Fibroblast of mammary gland (primary cell): ENCODE results near the gene TRIM67.

ENCODE experiments used
- DNase-seq: peaks from one replicate; pipeline ENCODE4 v3.0.0-alpha.2; 2010; ENCODE audit warnings: low read depth
- H3K4me3 ChIP-seq: 2 replicates; pipeline ENCODE4 v1.5.1; 2011; ENCODE audit warnings: low read depth, mild to moderate bottlenecking, low read length, moderate library complexity; ENCODE audit not compliant: control insufficient read depth
- TF ChIP-seq, protein P1 (sequence below): conservative IDR thresholded peaks from 2 replicates; pipeline ENCODE4 v1.5.1; 2011; ENCODE audit warnings: low read depth, low read length, inconsistent platforms; ENCODE audit not compliant: control insufficient read depth, insufficient read depth

Gene TRIM67

DNA sequence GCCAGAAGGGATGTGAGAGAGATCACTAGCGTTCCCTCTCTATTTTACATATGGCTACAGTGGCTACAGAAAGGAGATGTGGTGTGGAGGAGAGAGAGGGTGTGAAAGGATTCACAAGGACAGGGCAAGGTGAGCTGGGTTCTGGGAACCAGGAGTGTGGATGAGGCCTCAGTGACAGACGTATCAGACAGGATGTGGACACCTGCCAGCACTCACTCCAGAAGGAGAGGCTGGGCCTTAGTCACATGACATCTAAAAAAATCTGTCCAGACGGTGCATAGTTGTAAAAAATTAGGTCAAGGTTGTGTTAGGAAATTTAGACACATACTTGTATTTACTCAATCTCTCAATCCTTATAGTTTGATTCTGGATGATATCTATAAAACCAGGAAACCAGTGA is 10.6 kb downstream of the TRIM67 start:
- no peak overlapping the region for H3K4me3 ChIP-seq
- TF ChIP-seq, protein P1, sequence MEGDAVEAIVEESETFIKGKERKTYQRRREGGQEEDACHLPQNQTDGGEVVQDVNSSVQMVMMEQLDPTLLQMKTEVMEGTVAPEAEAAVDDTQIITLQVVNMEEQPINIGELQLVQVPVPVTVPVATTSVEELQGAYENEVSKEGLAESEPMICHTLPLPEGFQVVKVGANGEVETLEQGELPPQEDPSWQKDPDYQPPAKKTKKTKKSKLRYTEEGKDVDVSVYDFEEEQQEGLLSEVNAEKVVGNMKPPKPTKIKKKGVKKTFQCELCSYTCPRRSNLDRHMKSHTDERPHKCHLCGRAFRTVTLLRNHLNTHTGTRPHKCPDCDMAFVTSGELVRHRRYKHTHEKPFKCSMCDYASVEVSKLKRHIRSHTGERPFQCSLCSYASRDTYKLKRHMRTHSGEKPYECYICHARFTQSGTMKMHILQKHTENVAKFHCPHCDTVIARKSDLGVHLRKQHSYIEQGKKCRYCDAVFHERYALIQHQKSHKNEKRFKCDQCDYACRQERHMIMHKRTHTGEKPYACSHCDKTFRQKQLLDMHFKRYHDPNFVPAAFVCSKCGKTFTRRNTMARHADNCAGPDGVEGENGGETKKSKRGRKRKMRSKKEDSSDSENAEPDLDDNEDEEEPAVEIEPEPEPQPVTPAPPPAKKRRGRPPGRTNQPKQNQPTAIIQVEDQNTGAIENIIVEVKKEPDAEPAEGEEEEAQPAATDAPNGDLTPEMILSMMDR: no peak
- DNase-seq: no peak

GRCh38 chr1:231176421-231176820 is 14.6 kb downstream of the TRIM67 start:
- H3K4me3 ChIP-seq: no peak overlapping the region
- TF ChIP-seq, protein P1: no peak
- DNase-seq: no peak

GRCh38 chr1:231177226-231177625 is 15.4 kb downstream of the TRIM67 start:
- no peak overlapping the region for H3K4me3 ChIP-seq
- TF ChIP-seq, protein P1: no peak
- DNase-seq: no peak

DNA sequence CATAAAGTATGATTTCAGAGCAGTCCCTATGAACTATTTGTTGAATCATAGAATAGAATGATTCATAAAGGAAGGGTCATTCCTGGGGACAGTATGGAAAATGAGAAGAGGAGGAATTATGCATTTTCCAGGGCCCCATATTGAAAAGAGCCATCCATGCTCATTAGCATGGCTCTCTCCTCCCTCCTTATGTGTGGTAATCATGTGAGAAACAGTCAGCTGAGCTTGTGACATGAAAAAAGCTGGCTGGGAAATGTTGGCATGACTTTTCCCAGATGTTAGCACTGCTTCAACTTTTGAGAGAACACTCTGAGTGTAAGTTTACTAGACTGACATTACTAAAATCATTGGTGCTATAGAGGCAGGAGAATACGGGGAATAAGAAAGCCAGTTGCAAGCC is 16.1 kb downstream of the TRIM67 start:
- H3K4me3 ChIP-seq: no peak overlapping the region
- peak; percentile 7 for DNase-seq
- TF ChIP-seq, protein P1: no peak

- no peak for DNase-seq
- H3K4me3 ChIP-seq: no peak overlapping the region
These were observed 17.1 kb downstream of the TRIM67 start for GRCh38 chr1:231178970-231179369.

DNA sequence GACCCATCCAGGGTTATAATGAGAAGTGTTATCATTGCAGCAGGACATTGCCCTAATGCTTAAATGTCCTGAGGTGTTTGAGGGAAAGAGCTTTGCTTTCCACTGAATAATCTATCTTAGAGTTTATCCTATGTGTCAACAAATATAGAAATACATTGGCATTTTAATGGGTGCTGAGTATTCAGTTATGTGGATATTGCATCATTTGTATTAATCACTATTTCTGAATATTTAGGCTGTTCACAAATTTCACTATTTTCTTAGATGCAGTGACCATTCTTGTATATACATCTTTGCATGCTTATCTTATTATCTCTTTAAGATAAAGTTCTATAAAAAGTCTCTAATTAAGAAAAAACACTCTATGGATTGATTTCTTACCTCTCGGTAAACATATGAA is 18.2 kb downstream of the TRIM67 start:
- TF ChIP-seq, protein P1: no peak
- H3K4me3 ChIP-seq: no peak overlapping the region
- no peak for DNase-seq

More at GRCh38 chr1:231178970-231179369, 17.1 kb downstream of the TRIM67 start:
- TF ChIP-seq, protein P1: no peak

DNA sequence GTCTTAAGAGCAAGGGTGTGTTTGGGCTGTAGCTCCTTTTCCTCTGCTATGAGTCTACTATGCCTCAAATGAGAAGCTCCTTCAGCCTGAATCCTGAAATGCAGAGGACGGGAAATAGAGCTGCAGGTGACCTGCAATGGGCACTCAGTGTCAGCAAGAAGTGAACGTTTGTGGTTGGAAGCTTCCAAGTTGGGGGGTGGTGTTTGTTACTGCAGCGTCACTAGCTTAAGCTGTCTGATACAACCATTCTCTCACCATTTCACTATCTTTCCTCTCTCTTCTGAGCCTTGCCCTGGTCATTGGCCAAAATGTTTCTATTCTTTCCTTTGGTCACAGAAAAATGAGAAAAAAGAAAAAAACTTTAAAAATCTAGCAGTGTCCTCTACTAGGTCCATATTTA is 19.4 kb downstream of the TRIM67 start:
- H3K4me3 ChIP-seq: no peak overlapping the region
- DNase-seq: no peak
- TF ChIP-seq, protein P1: no peak
